Measurements from ENCODE around the gene GJC1. TPM values are rescaled to one million over a fixed set of nuclear protein-coding genes. Genes with fewer than 3 reads are reported as not detected.

Gene GJC1
- total RNA-seq, 1 experiment from 2014 or later, result 31.6 TPM

GRCh38 chr17:44795928-44796327 is 34.2 kb downstream of the GJC1 start:
- TF ChIP-seq EZH2 (IDR thresholded peaks at IDR 0.05; ENCODE audit: borderline replicate concordance, low read depth, low read length, poor library complexity, severe bottlenecking) (no peak), CTCF (conservative IDR thresholded peaks at IDR 0.05; ENCODE audit: low read depth, low read length) (no peak)
- CTCF ChIA-PET, result no interaction called here
- H3K9me3 ChIP-seq (ENCODE audit: low read depth, low read length, poor library complexity, severe bottlenecking), result no peaks in the 10 kb centered on the region
- BruUV-seq (replicated peaks), result no TSS peak
- no peak overlapping the region for H3K27ac ChIP-seq (ENCODE audit: low read depth, low read length, poor library complexity, severe bottlenecking)
- H3K27me3 ChIP-seq (replicated peaks; ENCODE audit: insufficient read depth, low read depth, low read length, poor library complexity), result no peaks in the 10 kb centered on the region
- intact Hi-C loops (cut with micrococcal nuclease; ENCODE audit: unreplicated experiment), result no loop called here
- no peaks in the 10 kb centered on the region for H3K4me1 ChIP-seq (ENCODE audit: insufficient read depth, low read length, poor library complexity, severe bottlenecking)
- H3K36me3 ChIP-seq (ENCODE audit: insufficient read depth, low read length, poor library complexity, severe bottlenecking), result no peaks in the 10 kb centered on the region
- no peak for DNase-seq (ENCODE audit: low spot score)
- H3K4me3 ChIP-seq (ENCODE audit: low read depth, low read length, poor library complexity, severe bottlenecking), result no peak overlapping the region
- POLR2A ChIA-PET (ENCODE audit: low non-redundant PET), result no interaction called here

GRCh38 chr17:44795421-44795820 is 34.7 kb downstream of the GJC1 start:
- DNase-seq (ENCODE audit: low spot score), result no peak
- H3K9me3 ChIP-seq (ENCODE audit: low read depth, low read length, poor library complexity, severe bottlenecking), result no peaks in the 10 kb centered on the region
- no peaks in the 10 kb centered on the region for H3K27me3 ChIP-seq (replicated peaks; ENCODE audit: insufficient read depth, low read depth, low read length, poor library complexity)
- H3K4me1 ChIP-seq (ENCODE audit: insufficient read depth, low read length, poor library complexity, severe bottlenecking), result no peaks in the 10 kb centered on the region
- CTCF ChIA-PET, result no interaction called here
- BruUV-seq (replicated peaks), result no TSS peak
- intact Hi-C loops (cut with micrococcal nuclease; ENCODE audit: unreplicated experiment), result no loop called here
- no peak overlapping the region for H3K4me3 ChIP-seq (ENCODE audit: low read depth, low read length, poor library complexity, severe bottlenecking)
- H3K36me3 ChIP-seq (ENCODE audit: insufficient read depth, low read length, poor library complexity, severe bottlenecking), result no peaks in the 10 kb centered on the region
- POLR2A ChIA-PET (ENCODE audit: low non-redundant PET), result no interaction called here
- H3K27ac ChIP-seq (ENCODE audit: low read depth, low read length, poor library complexity, severe bottlenecking), result peak overlapping the region; percentile 59
- TF ChIP-seq EZH2 (IDR thresholded peaks at IDR 0.05; ENCODE audit: borderline replicate concordance, low read depth, low read length, poor library complexity, severe bottlenecking), result no peak
- TF ChIP-seq CTCF (conservative IDR thresholded peaks at IDR 0.05; ENCODE audit: low read depth, low read length), result no peak

GRCh38 chr17:44794851-44795413 is 35.2 kb downstream of the GJC1 start:
- Histone ChIP-seq H3K27me3 (replicated peaks; ENCODE audit: insufficient read depth, low read depth, low read length, poor library complexity) (no peaks in the 10 kb centered on the region), H3K4me1 (ENCODE audit: insufficient read depth, low read length, poor library complexity, severe bottlenecking) (no peaks in the 10 kb centered on the region), H3K4me3 (ENCODE audit: low read depth, low read length, poor library complexity, severe bottlenecking) (no peak overlapping the region), H3K27ac (ENCODE audit: low read depth, low read length, poor library complexity, severe bottlenecking) (peak overlapping the region; percentile 59), H3K36me3 (ENCODE audit: insufficient read depth, low read length, poor library complexity, severe bottlenecking) (no peaks in the 10 kb centered on the region), H3K9me3 (ENCODE audit: low read depth, low read length, poor library complexity, severe bottlenecking) (no peaks in the 10 kb centered on the region)
- no TSS peak for BruUV-seq (replicated peaks)
- no peak for TF ChIP-seq EZH2 (IDR thresholded peaks at IDR 0.05; ENCODE audit: borderline replicate concordance, low read depth, low read length, poor library complexity, severe bottlenecking)
- intact Hi-C loops (cut with micrococcal nuclease; ENCODE audit: unreplicated experiment), result no loop called here
- CTCF ChIA-PET, result no interaction called here
- POLR2A ChIA-PET (ENCODE audit: low non-redundant PET), result no interaction called here
- peak; percentile 68 for DNase-seq (ENCODE audit: low spot score)
